ENCODE results near the gene FBXO5. TPM values are rescaled to one million over a fixed set of nuclear protein-coding genes. Genes with fewer than 3 reads are reported as not detected.
A peak's percentile ranks its signal among the peaks of the same experiment; 100 is the strongest.

FBXO5 gene
- total RNA-seq, 2 experiments from 2014 or later: 3.0 to 3.3 TPM

- TF ChIP-seq CTCF (IDR thresholded peaks at IDR 0.05): peak; percentile 30
- H3K4me1 Mint-ChIP-seq (ENCODE audit: low read depth): peaks cover 5% of the 10 kb centered on the region
- Histone ChIP-seq H3K36me3 (ENCODE audit: insufficient read depth, low read length) (no peaks in the 10 kb centered on the region), H3K27ac (ENCODE audit: low read depth in 1 of 2, low read length in 2 of 2) (no peak overlapping the region), H3K4me3 (ENCODE audit: low read length) (no peak overlapping the region), H3K27me3 (ENCODE audit: control insufficient read depth in 1 of 2, insufficient read depth in 2 of 2, low read length in 2 of 2) (peaks cover 8 to 11% of the 10 kb centered on the region in 2 experiments), H3K4me1 (ENCODE audit: insufficient read depth, low read length) (peaks cover 6% of the 10 kb centered on the region), H3K9me3 (ENCODE audit: control insufficient read depth in 1 of 2, insufficient read depth in 1 of 2, low read length in 2 of 2) (no peaks in the 10 kb centered on the region)
- no peaks in the 10 kb centered on the region for H3K9me3 Mint-ChIP-seq
- no peaks in the 10 kb centered on the region for H3K36me3 Mint-ChIP-seq (ENCODE audit: low read depth)
- peaks cover 53% of the 10 kb centered on the region for H3K27me3 Mint-ChIP-seq
- DNase-seq (peak in 3 of 14 experiments; percentile 13 to 23 (median 23)), ATAC-seq (ENCODE audit: poor library complexity) (no peak)
- intact Hi-C loops (cut with DNase I, micrococcal nuclease): no loop called here
- POLR2A ChIA-PET: interaction anchor here (0.7 kb wide), 1 partner anchor 9 kb away, joined by 3 read pairs; no protein-coding TSS in a partner anchor
- CTCF ChIA-PET: no interaction called here
- H3K4me3 Mint-ChIP-seq: no peak overlapping the region
- no peak overlapping the region for H3K27ac Mint-ChIP-seq
Observed at GRCh38 chr6:152952866-152953509, 29.9 kb downstream of the FBXO5 start.

- Histone ChIP-seq H3K27ac (ENCODE audit: low read depth in 1 of 2, low read length in 2 of 2) (no peak overlapping the region), H3K4me3 (ENCODE audit: low read length) (no peak overlapping the region), H3K36me3 (ENCODE audit: insufficient read depth, low read length) (no peaks in the 10 kb centered on the region), H3K4me1 (ENCODE audit: insufficient read depth, low read length) (peaks cover 6% of the 10 kb centered on the region), H3K27me3 (ENCODE audit: control insufficient read depth in 1 of 2, insufficient read depth in 2 of 2, low read length in 2 of 2) (peaks cover 8 to 13% of the 10 kb centered on the region in 2 experiments), H3K9me3 (ENCODE audit: control insufficient read depth in 1 of 2, insufficient read depth in 1 of 2, low read length in 2 of 2) (no peaks in the 10 kb centered on the region)
- POLR2A ChIA-PET: no interaction called here
- Mint-ChIP-seq H3K36me3 (ENCODE audit: low read depth) (no peaks in the 10 kb centered on the region), H3K4me1 (ENCODE audit: low read depth) (peaks cover 8% of the 10 kb centered on the region), H3K9me3 (no peaks in the 10 kb centered on the region), H3K4me3 (no peak overlapping the region), H3K27ac (no peak overlapping the region), H3K27me3 (peaks cover 53% of the 10 kb centered on the region)
- CTCF ChIA-PET: no interaction called here
- TF ChIP-seq CTCF (IDR thresholded peaks at IDR 0.05): no peak
- no peak for DNase-seq
- intact Hi-C loops (cut with DNase I, micrococcal nuclease): no loop called here
- no peak for ATAC-seq (ENCODE audit: poor library complexity)
Observed at GRCh38 chr6:152952045-152952444, 30.8 kb downstream of the FBXO5 start.

- Histone ChIP-seq H3K27me3 (ENCODE audit: control insufficient read depth in 1 of 2, insufficient read depth in 2 of 2, low read length in 2 of 2) (peaks cover 8 to 13% of the 10 kb centered on the region in 2 experiments), H3K4me1 (ENCODE audit: insufficient read depth, low read length) (peaks cover 6% of the 10 kb centered on the region), H3K4me3 (ENCODE audit: low read length) (no peak overlapping the region), H3K27ac (ENCODE audit: low read depth in 1 of 2, low read length in 2 of 2) (no peak overlapping the region), H3K9me3 (ENCODE audit: control insufficient read depth in 1 of 2, insufficient read depth in 1 of 2, low read length in 2 of 2) (no peaks in the 10 kb centered on the region), H3K36me3 (ENCODE audit: insufficient read depth, low read length) (no peaks in the 10 kb centered on the region)
- Mint-ChIP-seq H3K27me3 (peaks cover 41% of the 10 kb centered on the region), H3K36me3 (ENCODE audit: low read depth) (no peaks in the 10 kb centered on the region), H3K27ac (no peak overlapping the region), H3K9me3 (no peaks in the 10 kb centered on the region), H3K4me3 (no peak overlapping the region), H3K4me1 (ENCODE audit: low read depth) (peaks cover 8% of the 10 kb centered on the region)
- no peak for TF ChIP-seq CTCF (IDR thresholded peaks at IDR 0.05)
- ChIA-PET POLR2A (no interaction called here), CTCF (no interaction called here)
- DNase-seq (no peak), ATAC-seq (ENCODE audit: poor library complexity) (no peak)
- intact Hi-C loops (cut with DNase I, micrococcal nuclease): loop anchor here in 1 of 2 experiments (2.0 kb wide), 1 partner anchor 73 kb away; no protein-coding TSS in a partner anchor
Observed at GRCh38 chr6:152950240-152950639, 32.6 kb downstream of the FBXO5 start.
